Lower leg skin (tissue), 4 donors: ENCODE measurements around the gene UQCRC1. TPM values are rescaled to one million over a fixed set of nuclear protein-coding genes. Genes with fewer than 3 reads are reported as not detected.

Experiments
- DNase-seq, 2 donors: peaks; one replicate each; pipeline ENCODE4 v3.0.0-alpha.2; 2019; ENCODE audit warnings: low spot score in 2 of 2
- H3K4me3 ChIP-seq: fragments of 200-600 bp; sonication (generic); 2 replicates; pipeline ENCODE4 v1.5.1; 2017; ENCODE audit warnings: mild to moderate bottlenecking, low read depth; ENCODE audit not compliant: poor library complexity, severe bottlenecking
- POLR2A ChIP-seq, 2 donors: fragments of 450-650 bp; IDR thresholded peaks; one replicate each; pipeline ENCODE4 v1.6.1; 2016 to 2017; ENCODE audit warnings: antibody characterized with exemption in 2 of 2, mild to moderate bottlenecking in 1 of 2, moderate library complexity in 1 of 2
- WGBS, 2 donors: methylation state at CpG; one replicate each; pipeline ENCODE4 v1.1.5; 2018; 5-methylcytosine and 5-hydroxymethylcytosine counted together
- intact Hi-C: fragments of 100-400 bp; cut with DNase I; formaldehyde crosslinking; loops from one replicate; pipeline ENCODE4 v1.15.0; 2023; ENCODE audit warnings: low total_unique reads
- total RNA-seq, 4 donors: library from RNA; depleted of rRNA; stranded (reverse); fragments of >200 nt; gene quantifications; one replicate each; pipeline ENCODE4 v1.1.0, GENCODE V29; 2016
- TF ChIP-seq, protein P1 (sequence below), 3 donors: fragments of 450-650 bp; IDR thresholded peaks; one replicate each; pipeline ENCODE4 v1.5.1; 2016; ENCODE audit warnings: antibody characterized with exemption in 3 of 3, mild to moderate bottlenecking in 3 of 3, moderate library complexity in 2 of 3

UQCRC1 gene
- total RNA-seq, 4 donors from 2014 or later = 240 to 373 (median 334) TPM

DNA sequence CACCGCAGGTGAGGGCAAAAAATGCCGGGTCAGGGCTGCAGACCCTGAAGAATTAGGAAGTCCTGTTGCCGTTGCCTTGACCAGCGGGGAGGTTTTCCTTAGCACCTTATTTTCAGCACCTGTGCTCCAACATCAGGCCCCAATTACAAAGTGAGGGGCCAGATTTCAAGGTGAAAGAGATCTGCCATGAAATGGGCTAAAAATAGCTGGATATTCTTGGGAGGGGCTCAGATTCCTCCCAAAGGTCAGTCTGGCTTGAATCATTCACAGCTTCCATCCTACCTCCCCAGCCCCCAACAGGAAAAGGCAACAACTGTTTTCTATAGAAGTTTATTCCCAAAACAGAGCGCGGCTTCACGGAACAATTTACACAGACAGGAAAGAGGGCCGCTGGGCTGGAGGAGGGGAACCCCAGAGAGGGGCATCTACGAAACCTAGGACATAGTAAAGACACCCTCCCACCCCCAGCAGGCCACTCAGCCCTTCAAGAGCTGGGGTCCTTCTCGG is 26.8 kb upstream of the UQCRC1 start:
- no peak overlapping the region for H3K4me3 ChIP-seq
- 51 to 53% methylated on average over 9 to 10 of the region's 10 CpGs for WGBS, 2 donors
- TF ChIP-seq, protein P1, sequence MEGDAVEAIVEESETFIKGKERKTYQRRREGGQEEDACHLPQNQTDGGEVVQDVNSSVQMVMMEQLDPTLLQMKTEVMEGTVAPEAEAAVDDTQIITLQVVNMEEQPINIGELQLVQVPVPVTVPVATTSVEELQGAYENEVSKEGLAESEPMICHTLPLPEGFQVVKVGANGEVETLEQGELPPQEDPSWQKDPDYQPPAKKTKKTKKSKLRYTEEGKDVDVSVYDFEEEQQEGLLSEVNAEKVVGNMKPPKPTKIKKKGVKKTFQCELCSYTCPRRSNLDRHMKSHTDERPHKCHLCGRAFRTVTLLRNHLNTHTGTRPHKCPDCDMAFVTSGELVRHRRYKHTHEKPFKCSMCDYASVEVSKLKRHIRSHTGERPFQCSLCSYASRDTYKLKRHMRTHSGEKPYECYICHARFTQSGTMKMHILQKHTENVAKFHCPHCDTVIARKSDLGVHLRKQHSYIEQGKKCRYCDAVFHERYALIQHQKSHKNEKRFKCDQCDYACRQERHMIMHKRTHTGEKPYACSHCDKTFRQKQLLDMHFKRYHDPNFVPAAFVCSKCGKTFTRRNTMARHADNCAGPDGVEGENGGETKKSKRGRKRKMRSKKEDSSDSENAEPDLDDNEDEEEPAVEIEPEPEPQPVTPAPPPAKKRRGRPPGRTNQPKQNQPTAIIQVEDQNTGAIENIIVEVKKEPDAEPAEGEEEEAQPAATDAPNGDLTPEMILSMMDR (IDR thresholded peaks at IDR 0.05) = no peak
- TF ChIP-seq POLR2A (IDR thresholded peaks at IDR 0.05) = no peak
- intact Hi-C loops = no loop called here
- no peak for DNase-seq

DNA sequence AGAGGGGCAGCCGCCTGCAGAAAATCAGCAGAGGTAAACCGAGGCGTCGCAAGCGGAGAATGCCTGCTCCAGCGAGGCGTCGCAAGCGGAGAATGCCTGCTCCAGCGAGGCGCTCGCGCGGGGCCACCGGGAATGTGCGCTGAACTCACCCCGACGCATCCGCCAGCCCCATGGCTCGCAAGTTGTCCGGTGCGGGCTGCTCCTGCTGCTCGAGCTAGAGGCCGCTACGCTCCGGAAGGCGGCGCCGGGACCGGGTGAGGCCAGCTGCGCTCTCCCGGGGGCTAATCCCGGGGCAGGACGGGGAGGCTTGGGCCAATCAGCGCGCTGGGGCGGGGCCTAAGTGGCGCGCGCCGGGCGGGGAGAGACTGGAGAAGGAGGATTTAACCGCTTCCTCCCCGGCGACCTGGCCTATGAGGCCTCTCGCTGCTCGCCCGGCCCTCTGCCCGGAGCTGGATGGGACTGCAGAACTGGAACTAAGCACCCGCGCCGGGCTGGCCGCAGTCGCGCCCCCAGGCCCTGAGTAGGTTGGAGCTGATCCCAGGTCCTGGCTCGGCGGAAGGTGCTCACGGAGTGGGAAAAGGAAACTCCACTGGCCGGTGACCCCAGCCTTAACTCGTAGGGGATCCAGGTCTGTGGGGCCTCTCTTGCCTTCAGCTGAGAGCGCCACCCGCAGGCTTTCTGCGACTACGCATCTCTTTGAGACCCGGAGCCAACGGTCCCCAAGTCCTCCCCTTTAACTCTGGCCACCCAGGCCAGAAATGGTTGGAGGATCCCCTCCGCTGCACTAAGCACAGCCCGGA is 26.0 kb upstream of the UQCRC1 start, which contains the start of gene SLC26A6:
Gene SLC26A6, minus strand, starts transcription at position 240 of the 800 bp plus-strand sequence. Its CDS starts 68 bp downstream, at position 172.
- DNase-seq = peak; percentile 94 to 99
- peak within 1 kb of the TSS; percentile 69 for H3K4me3 ChIP-seq
- no peak for TF ChIP-seq POLR2A (IDR thresholded peaks at IDR 0.05)
- TF ChIP-seq, protein P1 (IDR thresholded peaks at IDR 0.05) = peak in 1 of 3 donors; percentile 10
- intact Hi-C loops = no loop called here
- 1% methylated on average over 30 to 39 of the region's 68 CpGs for WGBS, 2 donors

DNA sequence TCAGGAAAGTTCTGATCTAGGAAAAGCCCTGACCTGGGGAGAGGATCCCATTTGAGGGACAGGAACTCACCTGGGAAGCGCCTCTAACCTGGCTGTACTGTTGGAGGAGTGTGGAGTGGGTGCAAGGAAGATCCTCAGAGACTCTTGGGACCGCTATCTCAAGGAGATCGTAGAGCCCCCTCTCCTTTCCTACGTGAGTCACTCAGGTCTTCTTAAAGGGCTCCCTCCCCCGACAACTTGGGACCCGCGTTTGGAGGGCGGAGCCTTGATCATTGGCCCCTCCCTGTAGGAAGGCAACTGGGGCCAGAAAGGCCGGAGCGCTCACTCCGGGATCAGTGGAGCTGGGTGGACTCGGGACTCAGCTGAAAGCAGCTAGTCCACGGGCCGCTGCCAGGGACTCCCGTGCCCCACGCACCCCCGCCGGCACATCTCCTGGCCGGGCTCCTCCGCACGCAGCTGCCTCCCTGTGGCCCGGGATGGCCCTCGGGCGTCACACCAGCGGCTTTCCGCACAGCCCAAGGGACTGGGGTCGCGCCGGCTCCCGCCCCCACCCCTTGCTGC is 25.3 kb upstream of the UQCRC1 start:
- peak overlapping the region; percentile 69 for H3K4me3 ChIP-seq
- TF ChIP-seq, protein P1 (IDR thresholded peaks at IDR 0.05) = no peak
- TF ChIP-seq POLR2A (IDR thresholded peaks at IDR 0.05) = no peak
- intact Hi-C loops = no loop called here
- 3 to 10% methylated on average over 8 to 23 of the region's 30 CpGs for WGBS, 2 donors
- no peak for DNase-seq

DNA sequence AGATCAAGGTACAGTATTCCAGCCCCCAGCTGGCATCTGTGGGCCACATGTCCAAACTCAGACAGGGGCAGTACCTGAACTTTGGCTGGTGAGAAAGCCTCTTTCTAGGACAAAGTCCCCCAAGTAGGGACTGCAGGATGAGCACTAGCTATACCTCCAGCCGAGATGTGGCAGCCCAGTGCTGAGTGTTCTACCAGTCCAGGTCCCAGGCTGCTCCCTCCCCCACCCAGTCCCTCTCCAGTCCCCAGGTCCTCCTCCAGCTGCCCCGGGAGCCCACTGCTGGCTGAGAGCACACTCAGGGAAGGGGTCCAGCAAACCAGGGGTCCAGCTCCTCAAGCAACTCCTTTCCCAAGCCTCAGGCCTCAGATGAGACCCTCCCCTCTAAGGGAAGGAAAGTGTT is 24.3 kb upstream of the UQCRC1 start:
- no peak for DNase-seq
- WGBS, 2 donors = 96 to 100% methylated on average over 1 to 2 of the region's 2 CpGs
- intact Hi-C loops = no loop called here
- TF ChIP-seq POLR2A (IDR thresholded peaks at IDR 0.05) = no peak
- TF ChIP-seq, protein P1 (IDR thresholded peaks at IDR 0.05) = no peak
- no peak overlapping the region for H3K4me3 ChIP-seq

DNA sequence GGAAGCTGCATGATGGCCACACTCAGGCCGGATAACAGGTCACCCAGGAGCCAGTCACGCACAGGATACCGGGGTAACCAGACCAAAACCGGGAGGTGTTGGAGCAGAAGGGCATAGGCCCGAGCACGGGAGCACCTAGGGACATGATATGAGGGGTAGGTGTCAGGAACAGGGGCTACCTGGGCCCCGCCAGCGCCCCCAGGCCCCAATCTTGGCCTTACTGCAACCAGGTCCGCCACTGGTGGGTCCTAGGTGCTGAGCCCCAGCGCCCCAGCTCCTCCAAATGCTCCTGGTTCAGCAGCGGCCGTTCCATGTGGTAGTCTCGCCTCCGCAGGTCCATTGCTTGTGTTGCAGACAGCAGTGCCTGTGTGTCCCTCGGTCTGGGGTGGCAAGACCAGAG is 23.8 kb upstream of the UQCRC1 start:
- H3K4me3 ChIP-seq = no peak overlapping the region
- TF ChIP-seq, protein P1 (IDR thresholded peaks at IDR 0.05) = no peak
- TF ChIP-seq POLR2A (IDR thresholded peaks at IDR 0.05) = no peak
- intact Hi-C loops = no loop called here
- DNase-seq = no peak
- WGBS, 2 donors = 92 to 93% methylated on average over 15 of the region's 15 CpGs
